IMR-90 (cell line): Measurements from ENCODE around the gene TUBGCP2. TPM values are rescaled to one million over a fixed set of nuclear protein-coding genes. Genes with fewer than 3 reads are reported as not detected.

Experiments used
- CEBPB ChIP-seq: IDR thresholded peaks from 2 replicates; pipeline ENCODE4 v1.6.1; 2012; ENCODE audit warnings: low read depth, low read length, improper control_type of control experiment
- FOS ChIP-seq: fragments of 150-350 bp; IDR thresholded peaks from 2 replicates; pipeline ENCODE4 v1.6.1; 2016; ENCODE audit warnings: low read depth, low read length
- polyA plus RNA-seq, 3 experiments: library from polyadenylated mRNA; depleted of rRNA; stranded (reverse); fragments of >200 nt; gene quantifications; 2 replicates each; pipeline ENCODE4 v1.2.3, GENCODE V29; 2012; ENCODE audit warnings: low replicate concordance in 1 of 3
- total RNA-seq: library from RNA; depleted of rRNA; stranded (reverse); fragments of >200 nt; gene quantifications from 2 replicates; pipeline ENCODE4 v1.2.3, GENCODE V29; 2012
- TF ChIP-seq, protein P1 (sequence below): fragments of 150-350 bp; IDR thresholded peaks from 2 replicates; pipeline ENCODE4 v1.6.1; 2017; ENCODE audit warnings: mild to moderate bottlenecking, antibody characterized with exemption, low read length, low read depth

Gene TUBGCP2
- total and polyA plus RNA-seq, 2 of the 4 experiments (the other 2 are of a cell fraction): 48.1 to 72.6 TPM

DNA sequence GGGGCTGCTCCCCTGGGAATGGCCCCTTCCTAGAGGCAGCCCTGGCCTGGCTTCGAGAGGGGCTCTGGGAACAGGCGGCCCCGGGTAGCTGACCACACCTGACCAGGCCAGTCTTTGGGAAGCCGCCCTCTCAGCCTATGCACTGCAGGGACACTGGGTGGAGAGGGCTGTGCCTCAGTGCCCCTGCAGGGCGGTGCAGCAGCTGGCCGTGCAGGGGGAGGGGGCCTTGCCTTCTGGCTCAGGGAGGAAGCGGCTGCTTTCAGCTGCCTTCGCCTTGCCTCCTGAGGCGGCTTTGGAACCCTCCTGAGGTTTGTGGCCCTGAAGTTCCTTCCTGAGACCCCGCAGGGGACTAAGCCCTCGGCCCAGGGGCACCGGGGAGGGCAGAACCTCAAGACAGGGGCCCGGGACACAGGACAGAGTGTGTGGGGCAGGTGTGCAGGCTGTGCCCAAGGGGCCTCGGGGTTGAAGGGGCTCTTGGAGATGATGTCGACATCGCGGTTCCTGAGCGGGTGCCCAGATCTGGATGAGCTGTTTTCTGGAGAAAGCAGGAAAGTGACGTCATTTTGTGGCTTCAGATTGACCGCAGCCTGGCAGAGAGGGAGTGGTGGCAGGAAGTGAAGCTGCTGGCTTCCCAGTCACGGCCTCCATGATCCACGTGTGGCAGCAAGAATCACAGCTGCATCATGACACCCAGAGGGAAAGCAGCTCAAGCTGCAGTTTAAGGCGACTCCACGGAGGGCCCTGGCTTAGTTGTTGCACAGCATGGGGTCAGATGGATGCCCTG, 49.7 kb downstream of the TUBGCP2 start (continued):
- TF ChIP-seq, protein P1, sequence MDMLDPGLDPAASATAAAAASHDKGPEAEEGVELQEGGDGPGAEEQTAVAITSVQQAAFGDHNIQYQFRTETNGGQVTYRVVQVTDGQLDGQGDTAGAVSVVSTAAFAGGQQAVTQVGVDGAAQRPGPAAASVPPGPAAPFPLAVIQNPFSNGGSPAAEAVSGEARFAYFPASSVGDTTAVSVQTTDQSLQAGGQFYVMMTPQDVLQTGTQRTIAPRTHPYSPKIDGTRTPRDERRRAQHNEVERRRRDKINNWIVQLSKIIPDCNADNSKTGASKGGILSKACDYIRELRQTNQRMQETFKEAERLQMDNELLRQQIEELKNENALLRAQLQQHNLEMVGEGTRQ: peak; percentile 78
- TF ChIP-seq FOS: peak; percentile 96
- TF ChIP-seq CEBPB: peak; percentile 96
